HEK293T (cell line): ENCODE results near the gene EDA.

ENCODE experiments used
- CTCF ChIA-PET: fragments of 350-600 bp; formaldehyde crosslinking; extraction: SDS; loops from one replicate; lab custom pipeline; 2021; ENCODE audit warnings: antibody characterized with exemption, inconsistent platforms; lab: Yijun Ruan, JAX
- POLR2A ChIA-PET: fragments of 350-600 bp; formaldehyde crosslinking; extraction: SDS; loops from one replicate; lab custom pipeline; 2020; ENCODE audit warnings: antibody characterized with exemption, inconsistent platforms; lab: Yijun Ruan, JAX
- DNase-seq: peaks from one replicate; pipeline ENCODE4 v3.0.0; 2012; ENCODE audit warnings: mixed read lengths; ENCODE audit errors: extremely low spot score
- ARNT ChIP-seq: fragments of 450-650 bp; IDR thresholded peaks from 2 replicates; pipeline ENCODE4 v1.6.1; 2017; ENCODE audit warnings: mild to moderate bottlenecking
- BHLHE40 ChIP-seq: fragments of 450-650 bp; IDR thresholded peaks from 2 replicates; pipeline ENCODE4 v1.6.1; 2016; ENCODE audit warnings: mild to moderate bottlenecking, moderate library complexity, borderline replicate concordance
- CTBP1 ChIP-seq: fragments of 450-650 bp; IDR thresholded peaks from 2 replicates; pipeline ENCODE4 v1.6.1; 2016; ENCODE audit warnings: borderline replicate concordance
- ELF4 ChIP-seq: fragments of 450-650 bp; IDR thresholded peaks from 2 replicates; pipeline ENCODE4 v1.6.1; 2017; ENCODE audit warnings: antibody characterized with exemption
- FOXA1 ChIP-seq: fragments of 450-650 bp; IDR thresholded peaks from 2 replicates; pipeline ENCODE4 v1.6.1; 2016; ENCODE audit warnings: mild to moderate bottlenecking
- FOXK2 ChIP-seq: fragments of 450-650 bp; IDR thresholded peaks from 2 replicates; pipeline ENCODE4 v1.6.1; 2016; ENCODE audit warnings: mild to moderate bottlenecking
- FOXM1 ChIP-seq: fragments of 450-650 bp; IDR thresholded peaks from 2 replicates; pipeline ENCODE4 v1.6.1; 2017; ENCODE audit warnings: mild to moderate bottlenecking, borderline replicate concordance
- HDGF ChIP-seq: fragments of 450-650 bp; IDR thresholded peaks from 2 replicates; pipeline ENCODE4 v1.6.1; 2017; ENCODE audit warnings: antibody characterized with exemption, borderline replicate concordance
- L3MBTL2 ChIP-seq: fragments of 450-650 bp; conservative IDR thresholded peaks from 2 replicates; pipeline ENCODE4 v1.6.1; 2016; ENCODE audit warnings: mild to moderate bottlenecking
- LEF1 ChIP-seq: fragments of 450-650 bp; IDR thresholded peaks from 2 replicates; pipeline ENCODE4 v1.6.1; 2017; ENCODE audit warnings: mild to moderate bottlenecking, borderline replicate concordance
- NFRKB ChIP-seq: fragments of 450-650 bp; IDR thresholded peaks from 2 replicates; pipeline ENCODE4 v1.6.1; 2016; ENCODE audit warnings: mild to moderate bottlenecking, moderate library complexity
- PKNOX1 ChIP-seq: fragments of 450-650 bp; IDR thresholded peaks from 2 replicates; pipeline ENCODE4 v1.6.1; 2016
- SP1 ChIP-seq: fragments of 450-650 bp; IDR thresholded peaks from 2 replicates; pipeline ENCODE4 v1.6.1; 2017
- SUZ12 ChIP-seq: fragments of 450-650 bp; IDR thresholded peaks from 2 replicates; pipeline ENCODE4 v1.6.1; 2016; ENCODE audit warnings: mild to moderate bottlenecking
- TARDBP ChIP-seq: fragments of 450-650 bp; IDR thresholded peaks from 2 replicates; pipeline ENCODE4 v1.6.1; 2016
- ZNF384 ChIP-seq: fragments of 450-650 bp; IDR thresholded peaks from 2 replicates; pipeline ENCODE4 v1.6.1; 2016

Gene EDA

GRCh38 chrX:70001269-70001668, 385.4 kb downstream of the EDA start:
- POLR2A ChIA-PET, result no interaction called here
- CTCF ChIA-PET, result no interaction called here
- DNase-seq, result no peak
- no peak for TF ChIP-seq ELF4
- TF ChIP-seq FOXA1, result no peak

GRCh38 chrX:70001708-70002341, 385.9 kb downstream of the EDA start:
- no peak for DNase-seq
- ChIA-PET CTCF (no interaction called here), POLR2A (no interaction called here)
- TF ChIP-seq SP1, result no peak
- no peak for TF ChIP-seq LEF1
- TF ChIP-seq NFRKB, result no peak
- no peak for TF ChIP-seq FOXA1
- TF ChIP-seq FOXM1, result no peak
- TF ChIP-seq ARNT, result no peak
- no peak for TF ChIP-seq SUZ12
- TF ChIP-seq ELF4, result no peak
- TF ChIP-seq BHLHE40, result no peak
- TF ChIP-seq CTBP1, result no peak
- no peak for TF ChIP-seq TARDBP
- TF ChIP-seq FOXK2, result no peak
- TF ChIP-seq ZNF384, result no peak
- TF ChIP-seq HDGF, result no peak
- no peak for TF ChIP-seq L3MBTL2
- no peak for TF ChIP-seq PKNOX1

GRCh38 chrX:70007946-70008345, 392.0 kb downstream of the EDA start:
- no peak for TF ChIP-seq FOXA1
- no peak for DNase-seq
- ChIA-PET POLR2A (no interaction called here), CTCF (no interaction called here)

GRCh38 chrX:70009049-70009448, 393.1 kb downstream of the EDA start:
- CTCF ChIA-PET, result no interaction called here
- no peak for TF ChIP-seq FOXA1
- TF ChIP-seq SUZ12, result no peak
- no peak for TF ChIP-seq CTBP1
- no peak for TF ChIP-seq ARNT
- TF ChIP-seq TARDBP, result no peak
- TF ChIP-seq SP1, result no peak
- no peak for TF ChIP-seq BHLHE40
- no peak for TF ChIP-seq ZNF384
- no peak for TF ChIP-seq FOXM1
- TF ChIP-seq HDGF, result no peak
- TF ChIP-seq NFRKB, result no peak
- DNase-seq, result no peak
- POLR2A ChIA-PET, result no interaction called here

GRCh38 chrX:70009970-70010369, 394.1 kb downstream of the EDA start:
- TF ChIP-seq HDGF (no peak), BHLHE40 (no peak), FOXM1 (no peak), ARNT (no peak), FOXK2 (no peak), L3MBTL2 (no peak), FOXA1 (no peak), ZNF384 (no peak), ELF4 (no peak), CTBP1 (no peak), NFRKB (no peak), TARDBP (no peak), SUZ12 (no peak), LEF1 (no peak), SP1 (no peak), PKNOX1 (no peak)
- CTCF ChIA-PET, result no interaction called here
- DNase-seq, result no peak
- POLR2A ChIA-PET, result no interaction called here

- POLR2A ChIA-PET, result no interaction called here
- TF ChIP-seq ELF4 (no peak), PKNOX1 (no peak), SUZ12 (no peak), NFRKB (no peak), CTBP1 (no peak), FOXK2 (no peak), ARNT (no peak), L3MBTL2 (no peak), FOXM1 (no peak), FOXA1 (no peak), SP1 (no peak)
- CTCF ChIA-PET, result no interaction called here
- DNase-seq, result no peak
These were observed 396.8 kb downstream of the EDA start for GRCh38 chrX:70012756-70013155.
